Activated CD4-positive, alpha-beta memory T cell treated with anti-CD3 and anti-CD28 coated beads for 36 hours (primary cell): ENCODE results near the gene TPCN2. TPM values are rescaled to one million over a fixed set of nuclear protein-coding genes. Genes with fewer than 3 reads are reported as not detected.
"Not testable (repeated sequence)": the region's sequence is repeated elsewhere in the genome, so short reads cannot be mapped to it uniquely, and the experiment has no call there.

Experiments used
- CTCF ChIA-PET: fragments of 350-600 bp; sonication (Branson Sonifier 250); formaldehyde crosslinking; loops from one replicate; lab custom pipeline; 2021; ENCODE audit warnings: antibody characterized with exemption, inconsistent platforms; lab: Charles Lee
- POLR2A ChIA-PET: fragments of 350-600 bp; sonication (Branson Sonifier 250); formaldehyde crosslinking; loops from one replicate; lab custom pipeline; 2021; ENCODE audit warnings: antibody characterized with exemption; lab: Charles Lee
- DNase-seq: peaks from one replicate; pipeline ENCODE4 v3.0.0-alpha.2; 2020
- H3K27ac Mint-ChIP-seq: one replicate; pipeline ENCODE4 v1.8.0; 2021; ENCODE audit warnings: mixed read lengths
- H3K27me3 Mint-ChIP-seq: one replicate; pipeline ENCODE4 v1.8.0; 2021; ENCODE audit warnings: mixed read lengths
- H3K36me3 Mint-ChIP-seq: one replicate; pipeline ENCODE4 v1.8.0; 2021; ENCODE audit warnings: mixed read lengths
- H3K4me1 Mint-ChIP-seq: one replicate; pipeline ENCODE4 v1.8.0; 2021; ENCODE audit warnings: low read depth, mixed read lengths
- H3K4me3 Mint-ChIP-seq: one replicate; pipeline ENCODE4 v1.8.0; 2021; ENCODE audit warnings: mild to moderate bottlenecking, mixed read lengths
- H3K9me3 Mint-ChIP-seq: one replicate; pipeline ENCODE4 v1.8.0; 2021; ENCODE audit warnings: mixed read lengths
- intact Hi-C: fragments of 100-400 bp; cut with micrococcal nuclease; formaldehyde crosslinking; loops from one replicate; pipeline ENCODE4 v1.15.1; 2023
- total RNA-seq, 2 experiments: library from RNA; stranded (reverse); gene quantifications; one replicate each; pipeline ENCODE4 v1.2.3, GENCODE V29; 2021

The TPCN2 gene
- total RNA-seq, 2 experiments from 2014 or later, result 12.0 to 12.8 TPM

GRCh38 chr11:69126286-69126685 lies 77.6 kb downstream of the TPCN2 start:
- intact Hi-C loops, result no loop called here
- H3K9me3 Mint-ChIP-seq, result peaks cover 16% of the 10 kb centered on the region
- H3K27me3 Mint-ChIP-seq, result no peaks in the 10 kb centered on the region
- no peak overlapping the region for H3K27ac Mint-ChIP-seq
- POLR2A ChIA-PET, result no interaction called here
- H3K4me1 Mint-ChIP-seq, result peaks cover 39% of the 10 kb centered on the region
- no peak overlapping the region for H3K4me3 Mint-ChIP-seq
- H3K36me3 Mint-ChIP-seq, result peaks cover 2% of the 10 kb centered on the region
- CTCF ChIA-PET, result no interaction called here
- no peak for DNase-seq

GRCh38 chr11:69127081-69127850 lies 78.5 kb downstream of the TPCN2 start:
- Mint-ChIP-seq H3K9me3 (peaks cover 16% of the 10 kb centered on the region), H3K27ac (no peak overlapping the region), H3K36me3 (peaks cover 2% of the 10 kb centered on the region), H3K4me1 (peaks cover 31% of the 10 kb centered on the region), H3K27me3 (no peaks in the 10 kb centered on the region), H3K4me3 (no peak overlapping the region)
- intact Hi-C loops, result no loop called here
- CTCF ChIA-PET, result no interaction called here
- POLR2A ChIA-PET, result no interaction called here
- no peak for DNase-seq

- POLR2A ChIA-PET, result no interaction called here
- CTCF ChIA-PET, result no interaction called here
- DNase-seq, result no peak
- no peaks in the 10 kb centered on the region for H3K27me3 Mint-ChIP-seq
- H3K27ac Mint-ChIP-seq, result no peak overlapping the region
- H3K4me3 Mint-ChIP-seq, result no peak overlapping the region
- H3K36me3 Mint-ChIP-seq, result peaks cover 2% of the 10 kb centered on the region
- peaks cover 16% of the 10 kb centered on the region for H3K9me3 Mint-ChIP-seq
- peaks cover 25% of the 10 kb centered on the region for H3K4me1 Mint-ChIP-seq
- intact Hi-C loops, result no loop called here
Measured at GRCh38 chr11:69127884-69128283, 79.2 kb downstream of the TPCN2 start.

- no peak overlapping the region for H3K27ac Mint-ChIP-seq
- no peak for DNase-seq
- H3K9me3 Mint-ChIP-seq, result peaks cover 22% of the 10 kb centered on the region
- POLR2A ChIA-PET, result no interaction called here
- H3K4me3 Mint-ChIP-seq, result no peak overlapping the region
- intact Hi-C loops, result no loop called here
- CTCF ChIA-PET, result no interaction called here
- peaks cover 14% of the 10 kb centered on the region for H3K4me1 Mint-ChIP-seq
- no peaks in the 10 kb centered on the region for H3K27me3 Mint-ChIP-seq
- H3K36me3 Mint-ChIP-seq, result peaks cover 5% of the 10 kb centered on the region
Measured at GRCh38 chr11:69129053-69129452, 80.3 kb downstream of the TPCN2 start.

- no peaks in the 10 kb centered on the region for H3K27me3 Mint-ChIP-seq
- peaks cover 13% of the 10 kb centered on the region for H3K4me1 Mint-ChIP-seq
- no peak for DNase-seq
- H3K4me3 Mint-ChIP-seq, result no peak overlapping the region
- H3K9me3 Mint-ChIP-seq, result peaks cover 22% of the 10 kb centered on the region
- intact Hi-C loops, result no loop called here
- ChIA-PET POLR2A (no interaction called here), CTCF (no interaction called here)
- H3K27ac Mint-ChIP-seq, result no peak overlapping the region
- peaks cover 5% of the 10 kb centered on the region for H3K36me3 Mint-ChIP-seq
Measured at GRCh38 chr11:69129647-69130046, 80.9 kb downstream of the TPCN2 start.

DNA sequence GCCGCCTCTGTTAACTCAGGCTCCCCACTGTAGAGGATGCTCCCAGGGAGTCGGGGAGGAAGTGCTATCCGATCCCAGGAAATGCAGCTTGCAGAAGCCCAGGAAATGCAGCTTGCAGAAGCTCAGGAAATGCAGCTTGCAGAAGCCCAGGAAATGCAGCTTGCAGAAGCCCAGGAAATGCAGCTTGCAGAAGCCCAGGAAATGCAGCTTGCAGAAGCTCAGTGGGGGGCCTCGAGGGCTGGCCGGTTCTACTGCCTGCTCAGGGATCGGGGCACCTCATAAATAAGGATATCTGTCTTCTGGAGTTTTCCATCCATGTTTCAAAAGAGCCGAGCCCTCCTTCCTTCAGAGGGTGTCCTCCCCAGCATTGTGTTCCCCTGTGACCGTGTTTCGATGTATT lies 81.9 kb downstream of the TPCN2 start:
- Mint-ChIP-seq H3K27ac (no peak overlapping the region), H3K27me3 (no peaks in the 10 kb centered on the region), H3K4me3 (no peak overlapping the region), H3K4me1 (peaks cover 13% of the 10 kb centered on the region), H3K36me3 (peaks cover 5% of the 10 kb centered on the region), H3K9me3 (peaks cover 22% of the 10 kb centered on the region)
- CTCF ChIA-PET, result interaction anchor here (1.7 kb wide), 1 partner anchor 29 kb away, joined by 4 read pairs; no protein-coding TSS in a partner anchor
- DNase-seq, result no peak
- POLR2A ChIA-PET, result no interaction called here
- intact Hi-C loops, result no loop called here

- DNase-seq, result no peak
- Mint-ChIP-seq H3K4me3 (no peak overlapping the region), H3K9me3 (peaks cover 22% of the 10 kb centered on the region), H3K36me3 (peaks cover 5% of the 10 kb centered on the region), H3K27me3 (no peaks in the 10 kb centered on the region), H3K4me1 (peaks cover 17% of the 10 kb centered on the region), H3K27ac (no peak overlapping the region)
- intact Hi-C loops, result no loop called here
- POLR2A ChIA-PET, result no interaction called here
- CTCF ChIA-PET, result interaction anchor here (1.7 kb wide), 1 partner anchor 30 kb away, joined by 4 read pairs; no protein-coding TSS in a partner anchor
Measured at GRCh38 chr11:69131121-69131566, 82.4 kb downstream of the TPCN2 start.

GRCh38 chr11:69131644-69132300 lies 83.0 kb downstream of the TPCN2 start:
- no peak for DNase-seq
- peaks cover 18% of the 10 kb centered on the region for H3K4me1 Mint-ChIP-seq
- intact Hi-C loops, result no loop called here
- no peak overlapping the region for H3K4me3 Mint-ChIP-seq
- no peaks in the 10 kb centered on the region for H3K27me3 Mint-ChIP-seq
- peaks cover 5% of the 10 kb centered on the region for H3K36me3 Mint-ChIP-seq
- no peak overlapping the region for H3K27ac Mint-ChIP-seq
- CTCF ChIA-PET, result interaction anchor here (1.1 to 1.7 kb wide), 2 partner anchors 30 to 511 kb away, joined by 3 to 4 read pairs; no protein-coding TSS in a partner anchor
- H3K9me3 Mint-ChIP-seq, result peaks cover 22% of the 10 kb centered on the region
- POLR2A ChIA-PET, result no interaction called here

DNA sequence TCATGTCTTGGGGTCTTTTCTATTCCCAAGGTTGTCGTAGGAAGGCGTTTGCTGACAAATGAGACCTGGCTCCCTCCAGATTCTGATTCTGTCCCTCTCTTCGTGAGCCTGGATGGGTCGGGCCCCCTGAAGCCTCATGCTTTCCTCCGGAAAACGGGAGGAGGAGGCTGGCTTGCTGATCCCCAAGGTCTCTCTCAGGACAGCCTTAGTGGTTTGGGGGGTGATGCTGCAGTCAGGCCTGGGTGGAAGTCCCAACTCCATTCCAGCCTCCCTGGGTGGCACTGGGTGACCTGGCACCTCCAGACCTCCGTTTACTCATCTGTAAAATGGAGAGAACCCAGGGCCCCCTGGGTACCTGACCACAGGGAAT lies 83.6 kb downstream of the TPCN2 start:
- Mint-ChIP-seq H3K4me1 (peaks cover 18% of the 10 kb centered on the region), H3K36me3 (peaks cover 5% of the 10 kb centered on the region), H3K27ac (no peak overlapping the region), H3K4me3 (no peak overlapping the region), H3K27me3 (no peaks in the 10 kb centered on the region), H3K9me3 (peaks cover 22% of the 10 kb centered on the region)
- POLR2A ChIA-PET, result no interaction called here
- intact Hi-C loops, result no loop called here
- no peak for DNase-seq
- CTCF ChIA-PET, result interaction anchor here (1.1 to 1.7 kb wide), 2 partner anchors 31 to 511 kb away, joined by 3 to 4 read pairs; no protein-coding TSS in a partner anchor

DNA sequence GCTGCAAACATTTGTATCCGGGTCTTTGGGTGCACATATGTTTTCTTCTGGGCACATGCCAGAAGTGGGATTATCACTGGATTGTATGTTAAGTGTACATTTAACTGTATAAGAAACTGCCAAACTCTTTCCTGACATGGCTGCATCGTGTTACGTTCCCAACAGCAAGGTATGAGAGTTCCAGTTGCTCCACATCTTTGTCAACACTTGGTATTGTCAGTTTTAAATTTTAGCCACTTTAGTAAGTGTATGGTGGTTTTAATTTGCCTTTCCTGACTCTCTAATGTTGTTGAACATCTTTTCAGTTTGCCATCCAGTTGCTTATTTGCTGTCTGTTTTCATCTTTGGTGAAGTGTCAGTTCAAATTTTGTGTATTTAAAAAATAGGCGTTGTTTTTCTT lies 84.5 kb downstream of the TPCN2 start:
- POLR2A ChIA-PET, result no interaction called here

GRCh38 chr11:69134182-69134581 lies 85.5 kb downstream of the TPCN2 start:
- H3K36me3 Mint-ChIP-seq, DNase-seq, intact Hi-C loops, H3K27ac Mint-ChIP-seq, H3K27me3 Mint-ChIP-seq, POLR2A ChIA-PET, H3K4me3 Mint-ChIP-seq, H3K9me3 Mint-ChIP-seq, CTCF ChIA-PET: not testable (repeated sequence)
- H3K4me1 Mint-ChIP-seq, result peaks cover 18% of the 10 kb centered on the region

More for the DNA sequence above, 84.5 kb downstream of the TPCN2 start:
- CTCF ChIA-PET, result interaction anchor here (1.1 kb wide), 1 partner anchor 510 kb away, joined by 3 read pairs; no protein-coding TSS in a partner anchor
- intact Hi-C loops, result no loop called here
- DNase-seq, result no peak
- Mint-ChIP-seq H3K4me1 (peaks cover 18% of the 10 kb centered on the region), H3K4me3 (no peak overlapping the region), H3K36me3 (peaks cover 3% of the 10 kb centered on the region), H3K9me3 (peaks cover 16% of the 10 kb centered on the region), H3K27me3 (no peaks in the 10 kb centered on the region), H3K27ac (no peak overlapping the region)

- Mint-ChIP-seq H3K27ac (no peak overlapping the region), H3K9me3 (peaks cover 6% of the 10 kb centered on the region), H3K36me3 (peaks cover 3% of the 10 kb centered on the region), H3K27me3 (no peaks in the 10 kb centered on the region), H3K4me3 (no peak overlapping the region), H3K4me1 (peaks cover 18% of the 10 kb centered on the region)
- DNase-seq, result no peak
- intact Hi-C loops, result no loop called here
- ChIA-PET POLR2A (no interaction called here), CTCF (no interaction called here)
Measured at GRCh38 chr11:69134957-69135356, 86.2 kb downstream of the TPCN2 start.
